ENCODE measurements around the gene ATAD5. TPM values are rescaled to one million over a fixed set of nuclear protein-coding genes. Genes with fewer than 3 reads are reported as not detected.

ATAD5 gene
- total and polyA plus RNA-seq, 2 of the 13 experiments (the other 11 are each of a cell fraction or from before 2014, with no cell fraction given) = 1.8 to 10.7 TPM

DNA sequence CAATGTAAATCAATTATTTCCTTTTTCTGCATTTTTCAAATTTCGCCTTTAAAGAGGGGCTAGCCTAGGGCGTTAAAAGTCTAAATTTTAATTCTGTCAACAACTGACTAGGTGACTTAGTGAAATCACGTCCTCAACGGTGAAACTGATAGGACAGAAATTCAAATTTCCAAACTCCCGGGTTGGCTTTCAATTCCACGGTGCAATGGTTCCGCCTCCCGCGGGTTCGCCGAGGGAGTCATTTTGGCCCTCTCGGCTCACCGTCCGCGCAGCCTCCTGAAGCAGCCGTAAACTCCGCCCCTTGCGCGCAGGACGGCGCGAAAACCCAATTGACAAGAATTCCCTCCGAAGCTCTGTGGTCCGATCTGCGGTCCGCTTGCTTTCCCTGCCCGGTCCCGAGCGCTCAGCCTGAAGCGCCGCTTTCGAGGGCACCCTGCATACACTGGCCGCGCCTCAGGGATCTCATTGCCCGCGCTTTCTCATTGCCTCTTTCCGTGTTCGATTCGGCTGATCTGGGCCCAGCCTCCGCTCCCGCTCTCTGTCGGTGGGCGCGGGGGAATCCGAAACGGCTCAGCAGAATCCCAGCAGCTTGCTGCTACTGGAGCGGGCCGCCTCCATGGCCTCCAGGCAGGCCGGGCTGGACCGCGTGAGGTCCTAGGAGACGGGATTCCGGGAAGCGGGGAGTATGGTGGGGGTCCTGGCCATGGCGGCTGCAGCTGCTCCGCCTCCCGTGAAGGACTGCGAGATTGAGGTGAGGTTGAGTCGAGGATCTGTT, at the start of gene ATAD5 (continued):
- TF ChIP-seq, protein P1, sequence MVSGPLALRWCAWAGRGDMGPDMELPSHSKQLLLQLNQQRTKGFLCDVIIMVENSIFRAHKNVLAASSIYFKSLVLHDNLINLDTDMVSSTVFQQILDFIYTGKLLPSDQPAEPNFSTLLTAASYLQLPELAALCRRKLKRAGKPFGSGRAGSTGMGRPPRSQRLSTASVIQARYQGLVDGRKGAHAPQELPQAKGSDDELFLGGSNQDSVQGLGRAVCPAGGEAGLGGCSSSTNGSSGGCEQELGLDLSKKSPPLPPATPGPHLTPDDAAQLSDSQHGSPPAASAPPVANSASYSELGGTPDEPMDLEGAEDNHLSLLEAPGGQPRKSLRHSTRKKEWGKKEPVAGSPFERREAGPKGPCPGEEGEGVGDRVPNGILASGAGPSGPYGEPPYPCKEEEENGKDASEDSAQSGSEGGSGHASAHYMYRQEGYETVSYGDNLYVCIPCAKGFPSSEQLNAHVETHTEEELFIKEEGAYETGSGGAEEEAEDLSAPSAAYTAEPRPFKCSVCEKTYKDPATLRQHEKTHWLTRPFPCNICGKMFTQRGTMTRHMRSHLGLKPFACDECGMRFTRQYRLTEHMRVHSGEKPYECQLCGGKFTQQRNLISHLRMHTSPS (CRISPR knock-in tag; IDR thresholded peaks at IDR 0.05; ENCODE audit: low read depth) = no peak
- TF ChIP-seq CBX5 (CRISPR knock-in tag; IDR thresholded peaks at IDR 0.05; ENCODE audit: borderline replicate concordance) = peak; percentile 71; the same call in 1 of the 2 replicates
- peak; percentile 93; the same call in 1 of the 2 replicates for TF ChIP-seq ZNF230 (CRISPR knock-in tag; IDR thresholded peaks at IDR 0.05)
- TF ChIP-seq, protein P2, sequence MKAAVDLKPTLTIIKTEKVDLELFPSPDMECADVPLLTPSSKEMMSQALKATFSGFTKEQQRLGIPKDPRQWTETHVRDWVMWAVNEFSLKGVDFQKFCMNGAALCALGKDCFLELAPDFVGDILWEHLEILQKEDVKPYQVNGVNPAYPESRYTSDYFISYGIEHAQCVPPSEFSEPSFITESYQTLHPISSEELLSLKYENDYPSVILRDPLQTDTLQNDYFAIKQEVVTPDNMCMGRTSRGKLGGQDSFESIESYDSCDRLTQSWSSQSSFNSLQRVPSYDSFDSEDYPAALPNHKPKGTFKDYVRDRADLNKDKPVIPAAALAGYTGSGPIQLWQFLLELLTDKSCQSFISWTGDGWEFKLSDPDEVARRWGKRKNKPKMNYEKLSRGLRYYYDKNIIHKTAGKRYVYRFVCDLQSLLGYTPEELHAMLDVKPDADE (CRISPR knock-in tag; IDR thresholded peaks at IDR 0.05) = no peak
- TF ChIP-seq ZNF335 (CRISPR knock-in tag; IDR thresholded peaks at IDR 0.05) = peak; percentile 33; the same call in 1 of the 2 replicates
- peak; percentile 82; the same call in 1 of the 2 replicates for TF ChIP-seq ZSCAN21 (CRISPR knock-in tag; IDR thresholded peaks at IDR 0.05; ENCODE audit: borderline replicate concordance)
- TF ChIP-seq ZNF343 (CRISPR knock-in tag; IDR thresholded peaks at IDR 0.05) = peak; percentile 88
- TF ChIP-seq, protein P3, sequence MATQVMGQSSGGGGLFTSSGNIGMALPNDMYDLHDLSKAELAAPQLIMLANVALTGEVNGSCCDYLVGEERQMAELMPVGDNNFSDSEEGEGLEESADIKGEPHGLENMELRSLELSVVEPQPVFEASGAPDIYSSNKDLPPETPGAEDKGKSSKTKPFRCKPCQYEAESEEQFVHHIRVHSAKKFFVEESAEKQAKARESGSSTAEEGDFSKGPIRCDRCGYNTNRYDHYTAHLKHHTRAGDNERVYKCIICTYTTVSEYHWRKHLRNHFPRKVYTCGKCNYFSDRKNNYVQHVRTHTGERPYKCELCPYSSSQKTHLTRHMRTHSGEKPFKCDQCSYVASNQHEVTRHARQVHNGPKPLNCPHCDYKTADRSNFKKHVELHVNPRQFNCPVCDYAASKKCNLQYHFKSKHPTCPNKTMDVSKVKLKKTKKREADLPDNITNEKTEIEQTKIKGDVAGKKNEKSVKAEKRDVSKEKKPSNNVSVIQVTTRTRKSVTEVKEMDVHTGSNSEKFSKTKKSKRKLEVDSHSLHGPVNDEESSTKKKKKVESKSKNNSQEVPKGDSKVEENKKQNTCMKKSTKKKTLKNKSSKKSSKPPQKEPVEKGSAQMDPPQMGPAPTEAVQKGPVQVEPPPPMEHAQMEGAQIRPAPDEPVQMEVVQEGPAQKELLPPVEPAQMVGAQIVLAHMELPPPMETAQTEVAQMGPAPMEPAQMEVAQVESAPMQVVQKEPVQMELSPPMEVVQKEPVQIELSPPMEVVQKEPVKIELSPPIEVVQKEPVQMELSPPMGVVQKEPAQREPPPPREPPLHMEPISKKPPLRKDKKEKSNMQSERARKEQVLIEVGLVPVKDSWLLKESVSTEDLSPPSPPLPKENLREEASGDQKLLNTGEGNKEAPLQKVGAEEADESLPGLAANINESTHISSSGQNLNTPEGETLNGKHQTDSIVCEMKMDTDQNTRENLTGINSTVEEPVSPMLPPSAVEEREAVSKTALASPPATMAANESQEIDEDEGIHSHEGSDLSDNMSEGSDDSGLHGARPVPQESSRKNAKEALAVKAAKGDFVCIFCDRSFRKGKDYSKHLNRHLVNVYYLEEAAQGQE (IDR thresholded peaks at IDR 0.05; ENCODE audit: borderline replicate concordance in 1 of 2, low read depth in 1 of 2, low read length in 2 of 2) = peak in 1 of 2 experiments; percentile 23; a peak in 1 of 4 replicates
- no peak for TF ChIP-seq HNRNPUL1 (IDR thresholded peaks at IDR 0.05; ENCODE audit: low read depth, low read length)
- TF ChIP-seq SRSF4 (IDR thresholded peaks at IDR 0.05; ENCODE audit: low read depth, low read length, poor library complexity, severe bottlenecking) = no peak
- peak; percentile 52; the same call in 1 of the 2 replicates for TF ChIP-seq ZNF607 (CRISPR knock-in tag; IDR thresholded peaks at IDR 0.05; ENCODE audit: borderline replicate concordance)
- TF ChIP-seq ZNF264 (CRISPR knock-in tag; IDR thresholded peaks at IDR 0.05) = no peak
- TF ChIP-seq ZNF282 (IDR thresholded peaks at IDR 0.05; ENCODE audit: partially characterized antibody) = no peak
- peak; percentile 94 for TF ChIP-seq KAT8 (CRISPR knock-in tag; IDR thresholded peaks at IDR 0.05)
- peak; percentile 75; the same call in 1 of the 2 replicates for TF ChIP-seq RELA (CRISPR knock-in tag; IDR thresholded peaks at IDR 0.05)
- TF ChIP-seq FLYWCH1 (CRISPR knock-in tag; IDR thresholded peaks at IDR 0.05) = no peak
- TF ChIP-seq WIZ (CRISPR knock-in tag; IDR thresholded peaks at IDR 0.05) = no peak
- TF ChIP-seq ZNF121 (CRISPR knock-in tag; IDR thresholded peaks at IDR 0.05) = no peak
- TF ChIP-seq, protein P4, sequence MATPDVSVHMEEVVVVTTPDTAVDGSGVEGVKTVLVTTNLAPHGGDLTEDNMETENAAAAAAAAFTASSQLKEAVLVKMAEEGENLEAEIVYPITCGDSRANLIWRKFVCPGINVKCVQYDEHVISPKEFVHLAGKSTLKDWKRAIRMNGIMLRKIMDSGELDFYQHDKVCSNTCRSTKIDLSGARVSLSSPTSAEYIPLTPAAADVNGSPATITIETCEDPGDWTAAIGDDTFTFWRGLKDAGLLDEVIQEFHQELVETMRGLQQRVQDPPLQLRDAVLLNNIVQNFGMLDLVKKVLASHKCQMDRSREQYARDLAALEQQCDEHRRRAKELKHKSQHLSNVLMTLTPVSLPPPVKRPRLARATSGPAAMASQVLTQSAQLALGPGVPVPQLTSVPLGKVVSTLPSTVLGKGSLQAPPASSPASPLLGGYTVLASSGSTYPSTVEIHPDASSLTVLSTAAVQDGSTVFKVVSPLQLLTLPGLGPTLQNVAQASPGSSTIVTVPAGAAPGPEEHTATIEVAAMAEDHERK (CRISPR knock-in tag; IDR thresholded peaks at IDR 0.05; ENCODE audit: low read depth) = peak; percentile 91
- TF ChIP-seq DNMT3B (CRISPR knock-in tag; conservative IDR thresholded peaks at IDR 0.05) = no peak; the same call in 1 of the 2 replicates

Measured in HepG2 (cell line).